ENCODE results near the gene ETV6. TPM values are rescaled to one million over a fixed set of nuclear protein-coding genes. Genes with fewer than 3 reads are reported as not detected.
A peak's percentile ranks its signal among the peaks of the same experiment; 100 is the strongest.

The ETV6 gene
- polyA plus RNA-seq, 1 donor (not counting 4 experiments of a cell fraction or from before 2014, with no cell fraction given) = 5.3 TPM

DNA sequence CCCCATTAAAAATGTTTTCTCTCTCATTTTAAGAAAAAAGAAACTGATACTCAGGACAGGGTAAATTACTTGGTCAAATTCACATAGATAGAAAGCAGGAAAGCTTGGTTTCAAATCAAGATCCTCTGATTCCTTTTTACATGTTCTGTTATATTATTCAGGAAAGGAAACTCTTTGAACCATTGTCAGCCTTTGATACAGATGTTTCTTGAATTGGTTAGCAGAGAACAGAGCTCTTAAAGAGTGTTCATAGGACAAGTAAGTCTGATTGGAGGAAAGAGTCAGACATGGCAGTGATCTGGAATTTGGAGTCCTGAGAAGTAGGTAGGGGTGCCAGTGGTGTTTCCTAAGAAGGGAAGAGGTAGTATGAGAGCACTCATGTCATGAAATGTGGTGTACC is 256.1 kb downstream of the ETV6 start:
- no peaks in the 10 kb centered on the region for H3K36me3 ChIP-seq (ENCODE audit: control insufficient read depth in 2 of 2, extremely low read depth in 1 of 2, insufficient read depth in 2 of 2, low read length in 2 of 2)
- H3K4me2 ChIP-seq (ENCODE audit: control insufficient read depth, extremely low read depth, insufficient read depth, low read depth, low read length) = no peak overlapping the region
- DNase-seq (ENCODE audit: low read depth, low spot score) = no peak
- H3K27me3 ChIP-seq (ENCODE audit: control insufficient read depth, extremely low read depth, insufficient read depth, low read length) = no peaks in the 10 kb centered on the region
- no peaks in the 10 kb centered on the region for H3K79me2 ChIP-seq (ENCODE audit: control insufficient read depth, insufficient read depth, low read length)
- no peak overlapping the region for H2AFZ ChIP-seq (ENCODE audit: control insufficient read depth, low read length)
- H3K27ac ChIP-seq (ENCODE audit: control insufficient read depth, insufficient read depth, low read length) = no peak overlapping the region
- dilution Hi-C loops (cut with MboI; ENCODE audit: extremely low pct_ligation_motif_present, low sequenced_read_pairs) = no loop called here
- no peak overlapping the region for H3K4me3 ChIP-seq (ENCODE audit: control insufficient read depth in 2 of 3, extremely low read depth in 1 of 3, insufficient read depth in 2 of 3, low read depth in 1 of 3, low read length in 3 of 3)
- FAIRE-seq = no peak
- peaks cover 2% of the 10 kb centered on the region for H3K9me3 ChIP-seq (ENCODE audit: control insufficient read depth, low read depth, low read length)
- no peaks in the 10 kb centered on the region for H3K9me1 ChIP-seq (ENCODE audit: control insufficient read depth, extremely low read depth, insufficient read depth, low read length)
- H3K9ac ChIP-seq (ENCODE audit: control insufficient read depth, extremely low read depth, insufficient read depth, low read length) = no peak overlapping the region
- no peak for TF ChIP-seq EZH2 (IDR thresholded peaks at IDR 0.05; ENCODE audit: low read length)
- TF ChIP-seq, protein P1, sequence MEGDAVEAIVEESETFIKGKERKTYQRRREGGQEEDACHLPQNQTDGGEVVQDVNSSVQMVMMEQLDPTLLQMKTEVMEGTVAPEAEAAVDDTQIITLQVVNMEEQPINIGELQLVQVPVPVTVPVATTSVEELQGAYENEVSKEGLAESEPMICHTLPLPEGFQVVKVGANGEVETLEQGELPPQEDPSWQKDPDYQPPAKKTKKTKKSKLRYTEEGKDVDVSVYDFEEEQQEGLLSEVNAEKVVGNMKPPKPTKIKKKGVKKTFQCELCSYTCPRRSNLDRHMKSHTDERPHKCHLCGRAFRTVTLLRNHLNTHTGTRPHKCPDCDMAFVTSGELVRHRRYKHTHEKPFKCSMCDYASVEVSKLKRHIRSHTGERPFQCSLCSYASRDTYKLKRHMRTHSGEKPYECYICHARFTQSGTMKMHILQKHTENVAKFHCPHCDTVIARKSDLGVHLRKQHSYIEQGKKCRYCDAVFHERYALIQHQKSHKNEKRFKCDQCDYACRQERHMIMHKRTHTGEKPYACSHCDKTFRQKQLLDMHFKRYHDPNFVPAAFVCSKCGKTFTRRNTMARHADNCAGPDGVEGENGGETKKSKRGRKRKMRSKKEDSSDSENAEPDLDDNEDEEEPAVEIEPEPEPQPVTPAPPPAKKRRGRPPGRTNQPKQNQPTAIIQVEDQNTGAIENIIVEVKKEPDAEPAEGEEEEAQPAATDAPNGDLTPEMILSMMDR (optimal IDR thresholded peaks at IDR 0.05 in 1 of 3, IDR thresholded peaks at IDR 0.05 in 1 of 3, conservative IDR thresholded peaks at IDR 0.05 in 1 of 3; ENCODE audit: extremely low read depth in 1 of 3, insufficient read depth in 2 of 3, low read length in 3 of 3) = no peak
- no peaks in the 10 kb centered on the region for H4K20me1 ChIP-seq (ENCODE audit: control insufficient read depth, extremely low read depth, insufficient read depth, low read length)
- H3K4me1 ChIP-seq (ENCODE audit: control insufficient read depth, extremely low read depth, insufficient read depth, low read length) = no peaks in the 10 kb centered on the region

DNA sequence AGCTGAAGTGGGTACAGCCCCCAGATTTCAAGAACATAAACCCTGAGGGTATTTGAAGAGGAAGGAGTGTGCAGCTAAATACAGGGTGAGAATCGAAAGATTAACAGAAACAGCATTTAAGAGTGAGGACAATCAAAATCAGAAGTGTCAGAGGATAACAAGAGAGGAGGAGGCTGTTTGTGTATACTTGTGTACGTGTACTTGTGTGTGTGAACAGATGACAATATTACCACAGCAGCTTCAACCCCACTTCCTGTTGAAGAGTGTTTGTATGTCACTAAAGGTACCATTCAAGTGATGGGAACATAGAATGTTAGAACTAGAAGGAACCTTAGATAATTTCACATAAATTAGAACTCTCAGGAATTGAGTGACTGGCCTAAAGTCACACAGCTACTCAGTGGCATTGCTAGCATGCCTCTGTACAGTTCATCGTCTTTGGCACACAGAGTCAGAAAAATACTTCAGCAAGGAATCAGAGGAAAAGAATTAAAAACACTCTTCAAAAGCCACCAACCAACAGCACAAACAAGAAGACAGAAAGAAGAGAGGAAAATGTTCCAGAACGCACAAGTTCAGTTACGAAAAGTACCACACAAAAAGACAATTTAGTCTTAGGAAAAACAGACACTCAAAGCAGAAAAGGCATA is 256.9 kb downstream of the ETV6 start:
- DNase-seq (ENCODE audit: low read depth, low spot score) = no peak
- Histone ChIP-seq H3K4me3 (ENCODE audit: control insufficient read depth in 2 of 3, extremely low read depth in 1 of 3, insufficient read depth in 2 of 3, low read depth in 1 of 3, low read length in 3 of 3) (no peak overlapping the region), H3K36me3 (ENCODE audit: control insufficient read depth in 2 of 2, extremely low read depth in 1 of 2, insufficient read depth in 2 of 2, low read length in 2 of 2) (no peaks in the 10 kb centered on the region), H3K79me2 (ENCODE audit: control insufficient read depth, insufficient read depth, low read length) (no peaks in the 10 kb centered on the region), H3K9ac (ENCODE audit: control insufficient read depth, extremely low read depth, insufficient read depth, low read length) (no peak overlapping the region), H2AFZ (ENCODE audit: control insufficient read depth, low read length) (no peak overlapping the region), H3K9me1 (ENCODE audit: control insufficient read depth, extremely low read depth, insufficient read depth, low read length) (no peaks in the 10 kb centered on the region), H3K4me2 (ENCODE audit: control insufficient read depth, extremely low read depth, insufficient read depth, low read depth, low read length) (no peak overlapping the region), H3K27ac (ENCODE audit: control insufficient read depth, insufficient read depth, low read length) (no peak overlapping the region), H4K20me1 (ENCODE audit: control insufficient read depth, extremely low read depth, insufficient read depth, low read length) (no peaks in the 10 kb centered on the region), H3K27me3 (ENCODE audit: control insufficient read depth, extremely low read depth, insufficient read depth, low read length) (no peaks in the 10 kb centered on the region), H3K9me3 (ENCODE audit: control insufficient read depth, low read depth, low read length) (peaks cover 2% of the 10 kb centered on the region), H3K4me1 (ENCODE audit: control insufficient read depth, extremely low read depth, insufficient read depth, low read length) (no peaks in the 10 kb centered on the region)
- peak; percentile 20 for FAIRE-seq
- dilution Hi-C loops (cut with MboI; ENCODE audit: extremely low pct_ligation_motif_present, low sequenced_read_pairs) = no loop called here
- TF ChIP-seq, protein P1 (optimal IDR thresholded peaks at IDR 0.05 in 1 of 3, IDR thresholded peaks at IDR 0.05 in 1 of 3, conservative IDR thresholded peaks at IDR 0.05 in 1 of 3; ENCODE audit: extremely low read depth in 1 of 3, insufficient read depth in 2 of 3, low read length in 3 of 3) = no peak
- no peak for TF ChIP-seq EZH2 (IDR thresholded peaks at IDR 0.05; ENCODE audit: low read length)
